Measurements from ENCODE around the gene FBXW10B.
"Not testable (repeated sequence)": the region's sequence is repeated elsewhere in the genome, so short reads cannot be mapped to it uniquely, and the experiment has no call there.

FBXW10B gene

DNA sequence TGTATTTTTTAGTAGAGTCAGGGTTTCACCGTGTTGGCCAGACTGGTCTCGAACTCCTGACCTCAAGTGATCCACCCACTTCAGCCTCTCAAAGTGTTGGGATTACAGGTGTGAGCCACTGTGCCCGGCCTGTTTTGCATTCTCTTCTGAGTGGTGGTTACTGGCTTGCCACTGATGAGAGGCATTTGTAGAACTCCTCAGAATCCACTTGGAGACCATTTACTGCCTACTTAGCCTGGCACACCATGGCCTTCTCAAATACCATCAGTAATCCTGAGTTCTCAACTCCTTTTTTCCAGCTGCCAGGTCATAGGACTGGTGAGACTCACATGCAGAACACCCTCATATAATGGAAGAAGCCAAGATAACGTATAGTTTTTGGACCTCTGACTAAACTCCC lies 22.5 kb upstream of the FBXW10B start:
- not testable (repeated sequence) for DNase-seq (ENCODE audit: extremely low read depth in 1 of 2, low read depth in 1 of 2)

DNA sequence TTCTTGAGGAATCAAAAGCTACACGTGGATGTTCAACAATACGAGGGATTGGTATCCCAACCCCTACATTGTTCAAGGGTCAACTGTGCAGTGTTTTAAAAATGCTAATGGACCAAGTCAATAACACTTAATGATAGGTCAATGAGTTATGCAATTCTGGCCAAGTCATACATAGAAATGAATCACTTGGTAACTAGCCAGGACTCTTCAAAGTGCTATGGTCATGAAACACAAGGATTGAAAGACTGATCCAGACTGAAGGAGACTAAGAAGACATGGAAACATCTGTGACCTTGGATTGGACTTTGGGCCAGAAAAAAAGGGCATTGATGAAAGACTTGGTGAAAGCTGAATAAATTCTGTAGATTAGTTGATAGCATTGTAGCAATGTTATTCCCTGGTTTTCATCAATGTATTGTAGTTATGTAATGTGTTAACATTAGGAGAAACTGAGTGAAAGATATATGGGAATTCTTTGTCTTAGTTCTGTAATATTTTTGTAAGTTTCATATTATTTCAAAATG lies 11.5 kb upstream of the FBXW10B start:
- not testable (repeated sequence) for DNase-seq (ENCODE audit: extremely low read depth in 1 of 2, low read depth in 1 of 2)

DNA sequence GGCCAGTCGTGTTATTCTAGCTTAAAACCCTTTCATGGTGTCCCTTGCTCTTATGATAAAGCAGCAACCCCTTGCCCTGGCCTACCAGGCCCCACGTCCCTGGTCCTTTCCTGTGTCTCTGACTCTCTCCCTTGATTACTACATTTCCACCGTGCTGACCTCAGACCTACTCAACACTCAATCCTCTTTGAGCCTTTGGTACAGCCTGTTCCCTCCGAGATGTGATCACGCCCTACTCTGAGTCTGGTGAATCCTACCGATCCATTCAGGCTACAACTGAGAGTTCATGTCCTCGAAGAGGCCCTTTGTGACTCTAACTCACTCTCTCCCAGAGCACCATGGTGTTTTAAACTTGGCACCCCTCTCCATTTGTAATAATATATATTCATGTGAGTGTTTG lies 10.5 kb upstream of the FBXW10B start:
- DNase-seq (ENCODE audit: extremely low read depth in 1 of 2, low read depth in 1 of 2) = not testable (repeated sequence)

DNA sequence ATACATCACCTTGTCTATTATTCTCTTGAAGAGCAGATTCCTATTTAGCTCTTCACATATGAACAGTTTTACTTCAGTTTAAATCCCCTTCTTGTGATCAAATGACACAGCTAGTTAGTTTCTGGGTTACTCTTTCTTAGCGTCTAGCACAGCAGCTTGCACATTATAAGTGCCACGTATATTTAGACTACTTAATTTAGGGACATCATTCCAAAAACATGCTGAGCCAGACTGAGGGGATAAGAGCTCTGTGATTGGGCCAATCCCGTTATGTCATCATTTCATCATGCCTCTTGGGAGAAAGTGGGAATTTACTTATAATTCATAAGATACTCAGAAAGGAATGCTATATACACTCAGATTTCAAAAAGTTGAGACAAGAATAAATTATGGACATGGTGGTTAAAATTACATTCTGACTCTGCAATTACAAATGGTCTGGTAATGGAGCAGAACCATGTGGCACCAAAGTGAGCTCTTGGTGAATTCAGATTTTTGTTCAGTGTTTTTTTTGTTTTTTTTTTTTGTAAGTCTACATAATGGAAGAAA lies 4.2 kb upstream of the FBXW10B start:
- DNase-seq (ENCODE audit: extremely low read depth in 1 of 2, low read depth in 1 of 2) = not testable (repeated sequence)

DNA sequence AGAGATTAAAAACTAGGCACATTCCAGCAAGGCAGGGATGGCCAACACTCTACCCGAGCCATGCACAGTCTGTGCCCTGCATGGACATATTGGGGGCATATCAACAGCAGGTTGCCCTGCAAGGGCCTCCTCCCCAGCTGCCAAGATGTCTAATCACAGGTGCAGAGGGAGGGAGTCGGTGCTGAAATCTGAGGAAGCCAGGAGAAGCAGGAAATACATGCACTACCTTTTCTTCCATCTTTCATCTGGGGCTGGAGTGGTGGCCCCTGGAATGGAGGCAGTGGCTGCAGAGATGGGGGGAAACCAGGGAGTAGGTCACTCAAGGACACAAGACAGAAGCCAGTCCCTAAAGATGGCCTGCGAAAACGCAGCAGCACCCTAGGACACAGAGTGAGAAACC lies 3.8 kb upstream of the FBXW10B start:
- not testable (repeated sequence) for DNase-seq (ENCODE audit: extremely low read depth in 1 of 2, low read depth in 1 of 2)

DNA sequence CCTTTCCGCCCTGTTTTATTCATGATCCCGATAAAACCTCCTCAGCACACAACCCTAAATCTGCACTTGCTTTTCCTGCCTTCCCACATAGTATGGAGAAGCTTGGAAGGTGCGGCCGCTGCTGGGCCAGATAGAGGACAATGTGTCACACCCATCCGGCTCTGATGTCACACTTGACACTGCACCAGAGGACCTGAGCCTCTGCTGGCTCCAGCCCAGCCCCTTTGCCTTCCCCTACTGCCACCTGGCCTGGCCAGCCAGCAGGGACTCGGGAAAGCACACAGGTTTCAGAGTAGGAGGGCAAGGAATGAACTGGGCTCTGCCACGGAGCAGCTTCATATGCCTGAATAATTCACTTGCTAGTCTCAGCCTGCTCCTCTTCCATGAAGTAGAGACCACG lies 2.6 kb upstream of the FBXW10B start:
- not testable (repeated sequence) for DNase-seq (ENCODE audit: extremely low read depth in 1 of 2, low read depth in 1 of 2)

DNA sequence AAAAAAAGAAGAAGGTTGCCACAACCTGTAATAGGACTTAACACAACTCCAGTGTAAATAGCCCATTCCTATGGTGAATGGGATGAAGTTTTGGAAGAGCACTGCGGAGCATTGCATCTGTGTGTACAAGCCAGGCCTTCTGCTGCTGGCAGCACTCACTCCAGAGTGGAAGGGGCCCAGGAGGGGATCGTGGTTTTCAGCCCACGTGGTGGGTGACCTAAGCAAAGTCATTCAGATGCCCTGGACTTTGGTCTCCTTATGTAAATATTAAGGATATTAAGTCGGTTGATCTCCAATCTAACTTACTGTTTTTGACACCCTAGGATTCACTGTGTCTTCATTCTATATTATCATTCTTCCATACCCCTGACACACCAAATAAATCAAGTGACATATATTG lies 2.7 kb downstream of the FBXW10B start:
- DNase-seq (ENCODE audit: extremely low read depth in 1 of 2, low read depth in 1 of 2) = not testable (repeated sequence)

DNA sequence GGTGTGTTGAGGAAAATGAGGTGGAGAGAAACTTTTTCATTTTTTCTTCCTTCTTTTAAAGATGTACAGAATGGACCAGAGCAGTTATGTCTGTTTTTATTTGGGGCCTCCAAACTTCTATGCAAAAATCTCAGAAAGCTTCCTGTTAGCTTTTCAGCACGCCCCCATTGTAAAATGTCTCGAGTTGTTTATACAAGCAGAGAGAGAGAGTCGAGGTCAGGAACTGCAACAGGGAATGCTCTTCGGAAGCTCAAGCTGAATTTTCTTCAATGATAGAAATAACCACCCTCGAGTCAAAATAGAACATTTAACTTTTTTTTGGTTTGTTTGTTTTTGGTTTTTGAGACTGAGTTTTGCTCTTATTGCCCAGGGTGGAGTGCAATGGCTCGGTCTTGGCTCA lies 3.7 kb downstream of the FBXW10B start:
- DNase-seq (ENCODE audit: extremely low read depth in 1 of 2, low read depth in 1 of 2) = not testable (repeated sequence)

DNA sequence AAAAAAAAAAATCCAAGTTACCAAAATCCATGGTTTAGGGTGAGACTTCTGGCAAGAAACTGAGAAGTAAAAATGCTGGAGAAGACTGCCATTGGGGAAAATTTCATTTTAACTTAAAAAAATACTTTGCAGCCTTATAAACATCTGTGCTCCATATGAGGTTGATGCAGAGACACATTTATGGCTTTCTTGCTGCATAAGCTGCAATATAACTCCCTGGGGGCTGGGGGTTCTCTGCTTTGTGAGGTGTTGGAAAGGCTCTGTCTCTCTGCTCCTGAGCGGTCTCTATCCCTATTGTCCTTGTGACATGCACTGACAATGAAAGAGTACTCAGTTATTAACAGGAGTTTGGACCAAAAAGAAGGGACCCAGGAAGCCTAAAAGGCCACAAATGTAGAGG lies 6.4 kb downstream of the FBXW10B start:
- not testable (repeated sequence) for DNase-seq (ENCODE audit: extremely low read depth in 1 of 2, low read depth in 1 of 2)

DNA sequence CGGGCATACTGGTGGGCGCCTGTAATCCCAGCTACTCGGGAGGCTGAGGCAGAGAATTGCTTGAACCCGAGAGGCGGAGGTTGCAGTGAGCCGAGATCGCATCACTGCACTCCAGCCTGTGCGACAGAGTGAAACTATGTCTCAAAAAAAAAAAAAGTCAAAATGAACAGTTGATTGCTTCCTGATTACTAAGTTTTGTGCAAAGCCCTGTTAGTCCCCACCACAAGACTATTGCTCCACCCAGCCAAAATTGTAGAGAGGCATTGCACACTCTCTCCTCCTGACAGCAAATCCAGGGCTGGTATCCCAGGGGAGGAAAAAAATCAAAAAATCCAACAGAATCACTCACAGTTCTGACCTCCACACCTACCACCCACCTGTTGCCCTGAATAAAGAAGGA lies 26.5 kb downstream of the FBXW10B start:
- DNase-seq (ENCODE audit: extremely low read depth in 1 of 2, low read depth in 1 of 2) = not testable (repeated sequence)

DNA sequence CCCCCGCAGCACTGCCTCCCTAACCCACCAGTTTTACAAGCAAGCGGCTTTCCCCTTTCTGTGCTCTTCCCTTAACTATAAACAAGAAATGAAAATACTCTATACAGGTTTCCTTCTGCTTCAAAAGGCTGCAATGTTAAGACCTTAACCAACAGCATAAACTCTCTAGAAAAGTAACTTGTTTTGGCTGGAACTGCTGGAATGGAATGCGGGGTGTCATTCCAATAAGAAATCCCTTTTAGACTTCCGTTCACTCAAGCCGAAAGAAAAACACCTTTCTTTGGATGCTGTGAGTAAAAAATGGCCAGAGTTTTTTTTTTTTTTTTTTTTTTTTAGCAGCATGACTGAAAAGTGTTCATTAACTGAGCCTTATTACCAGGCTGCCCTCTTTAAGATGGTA lies 27.5 kb downstream of the FBXW10B start:
- not testable (repeated sequence) for DNase-seq (ENCODE audit: extremely low read depth in 1 of 2, low read depth in 1 of 2)

DNA sequence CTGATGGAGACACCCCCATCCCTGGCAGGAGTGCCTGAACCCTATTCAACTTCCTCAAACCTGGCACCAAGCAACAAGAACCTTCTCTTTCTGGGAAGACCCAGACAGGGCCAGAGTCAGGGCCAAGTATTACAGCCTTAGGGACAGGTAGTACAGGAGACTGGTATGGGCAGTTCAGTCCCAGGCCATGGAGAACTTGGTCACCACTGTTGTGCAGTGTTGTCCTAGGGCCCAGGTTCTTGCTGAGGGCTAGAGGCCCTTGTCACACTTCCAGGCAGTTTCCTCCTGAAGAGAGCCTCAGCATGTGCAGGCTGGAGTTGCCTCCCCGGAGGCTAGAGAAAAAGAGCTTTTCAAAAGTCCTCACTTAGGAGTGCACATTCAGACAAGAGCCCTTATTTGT lies 28.7 kb downstream of the FBXW10B start:
- not testable (repeated sequence) for DNase-seq (ENCODE audit: extremely low read depth in 1 of 2, low read depth in 1 of 2)

DNA sequence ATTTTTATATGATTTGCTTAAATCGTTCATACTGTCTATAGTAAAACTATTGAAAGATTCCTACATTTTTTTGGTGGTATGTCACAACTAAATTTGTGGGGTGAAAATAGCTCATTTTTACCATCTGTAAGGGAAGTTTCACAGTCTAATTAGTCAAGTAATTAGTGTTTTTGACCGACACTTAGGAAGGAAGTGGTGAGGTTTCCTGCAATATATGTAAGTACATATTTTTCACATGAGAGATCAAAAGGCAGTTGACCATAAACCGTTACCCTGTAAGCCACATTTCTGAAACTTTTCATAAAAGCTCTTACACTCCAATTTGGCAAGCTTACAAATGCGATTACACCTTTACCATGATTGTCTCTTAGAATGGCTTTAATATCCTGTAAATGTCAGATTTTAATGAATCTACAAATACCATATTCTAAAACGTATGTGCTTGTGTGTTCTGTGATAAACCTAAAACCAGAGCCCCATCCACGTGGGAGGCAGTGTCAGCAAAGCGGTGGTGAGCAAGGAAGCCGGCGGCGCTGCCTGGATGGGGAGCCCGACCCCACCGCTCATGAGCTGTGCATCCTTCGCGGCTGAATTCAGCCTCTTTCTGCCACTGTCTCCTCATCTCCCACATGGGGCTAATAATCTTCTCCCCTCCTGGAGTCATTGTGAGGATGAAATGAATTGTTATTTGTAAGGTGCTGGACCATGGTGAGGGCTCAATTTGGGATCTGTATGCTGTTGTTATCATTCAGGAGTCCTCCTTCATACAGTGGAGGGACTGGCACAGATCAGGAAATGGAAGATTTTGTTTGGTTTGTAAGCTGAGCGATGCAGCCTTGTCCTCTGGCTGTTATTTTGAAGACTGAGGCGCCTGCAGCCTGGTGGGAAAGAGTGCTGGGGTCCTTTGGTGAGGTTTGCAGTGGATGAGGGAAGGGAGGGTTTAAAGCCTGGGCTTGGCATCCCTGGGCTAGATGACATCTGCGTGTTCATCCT lies 29.7 kb downstream of the FBXW10B start:
- DNase-seq (ENCODE audit: extremely low read depth in 1 of 2, low read depth in 1 of 2) = peak in 1 of 2 donors; percentile 11

DNA sequence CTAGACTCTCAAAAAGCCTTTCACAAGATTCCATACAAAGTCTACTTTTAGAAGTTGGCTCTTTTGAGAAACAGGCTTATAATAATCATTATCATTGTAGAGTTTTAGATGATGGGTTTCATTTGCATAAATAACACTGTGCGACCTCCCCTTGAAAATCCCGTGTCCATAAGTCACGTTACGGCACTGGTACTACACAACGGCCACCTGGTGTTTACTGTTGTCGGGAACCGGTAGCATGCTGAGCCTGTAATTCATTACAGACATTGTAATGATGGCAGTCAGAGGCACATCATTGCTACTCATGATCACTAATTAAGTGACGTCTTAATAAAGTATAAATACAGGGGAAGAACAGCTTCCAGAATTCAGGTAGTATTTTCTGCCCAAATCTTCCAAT lies 31.5 kb downstream of the FBXW10B start:
- not testable (repeated sequence) for DNase-seq (ENCODE audit: extremely low read depth in 1 of 2, low read depth in 1 of 2)

DNA sequence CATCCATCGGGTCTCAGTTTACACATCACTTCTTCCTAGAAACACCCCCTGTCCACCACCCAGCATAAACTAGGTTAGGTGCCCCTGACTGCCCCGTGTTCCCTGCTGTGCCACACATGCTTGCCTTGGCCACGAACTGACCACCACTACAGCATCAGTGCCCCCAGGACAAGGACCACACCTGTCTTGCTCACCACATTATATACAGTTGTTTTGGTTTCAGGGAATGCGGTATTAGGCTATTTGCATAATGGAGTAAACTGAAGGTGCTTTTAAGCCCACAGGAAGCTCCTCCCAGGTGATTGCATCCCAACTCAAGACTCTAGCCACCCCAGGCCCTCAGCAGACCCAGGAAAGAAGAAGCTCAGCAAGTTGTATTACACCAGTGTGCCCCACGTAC lies 36.2 kb downstream of the FBXW10B start:
- DNase-seq (ENCODE audit: extremely low read depth in 1 of 2, low read depth in 1 of 2) = not testable (repeated sequence)

DNA sequence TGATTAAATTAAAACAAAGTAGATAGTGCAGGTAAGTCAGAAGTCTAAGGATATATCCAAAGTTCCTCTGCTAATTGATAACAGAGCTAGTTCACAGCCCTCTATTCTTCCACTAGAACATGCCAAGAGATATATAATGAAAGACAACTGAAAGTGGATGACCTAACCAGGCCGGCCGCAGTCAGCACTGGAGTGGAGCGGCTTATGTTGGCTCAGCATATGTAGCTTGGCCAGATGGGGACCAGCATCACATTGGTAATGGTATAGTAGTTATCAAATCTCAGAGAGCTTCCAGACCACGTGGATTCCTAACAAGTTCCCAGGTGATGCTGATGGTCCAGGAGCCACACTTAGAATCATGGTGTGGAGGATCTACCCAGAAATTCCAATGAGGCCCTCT lies 38.0 kb downstream of the FBXW10B start:
- not testable (repeated sequence) for DNase-seq (ENCODE audit: extremely low read depth in 1 of 2, low read depth in 1 of 2)

DNA sequence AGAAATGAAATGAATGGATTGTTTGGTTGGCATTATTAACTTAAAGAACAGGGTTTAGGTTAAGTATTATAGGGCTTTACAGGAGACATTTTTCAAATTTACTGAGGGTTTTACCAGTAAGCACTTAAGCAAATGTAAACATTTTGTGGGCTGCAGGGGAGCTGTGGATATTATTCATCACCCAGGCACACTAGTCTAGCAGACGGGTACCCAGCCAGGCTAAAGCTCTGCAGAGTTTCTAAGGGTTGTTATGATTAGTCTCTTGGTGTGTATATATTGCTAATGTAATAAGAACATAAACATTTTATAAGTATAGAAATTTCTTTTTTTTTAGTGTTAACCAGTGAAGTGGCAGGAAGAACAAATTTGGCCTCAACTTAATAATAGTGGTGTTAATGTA lies 42.7 kb downstream of the FBXW10B start:
- not testable (repeated sequence) for DNase-seq (ENCODE audit: extremely low read depth in 1 of 2, low read depth in 1 of 2)

DNA sequence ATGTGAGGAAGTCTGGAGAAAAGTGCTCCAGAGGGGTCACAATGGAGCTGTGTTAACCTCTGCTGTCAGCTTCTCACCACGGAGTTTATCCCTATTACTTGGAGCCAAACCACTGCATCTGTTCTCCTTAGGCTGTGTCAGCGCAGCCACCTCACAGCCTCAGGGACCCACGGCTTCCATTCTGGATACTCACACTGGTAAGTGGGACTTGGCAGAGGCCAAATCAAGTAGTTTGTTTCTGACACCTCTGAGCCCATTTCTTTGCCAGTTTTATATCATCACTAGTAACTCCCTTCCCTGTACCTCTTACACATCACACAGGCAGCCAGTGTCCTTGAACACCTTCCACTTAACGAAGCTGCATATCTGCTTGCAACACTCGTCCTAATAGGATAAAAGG lies 44.8 kb downstream of the FBXW10B start:
- not testable (repeated sequence) for DNase-seq (ENCODE audit: extremely low read depth in 1 of 2, low read depth in 1 of 2)

DNA sequence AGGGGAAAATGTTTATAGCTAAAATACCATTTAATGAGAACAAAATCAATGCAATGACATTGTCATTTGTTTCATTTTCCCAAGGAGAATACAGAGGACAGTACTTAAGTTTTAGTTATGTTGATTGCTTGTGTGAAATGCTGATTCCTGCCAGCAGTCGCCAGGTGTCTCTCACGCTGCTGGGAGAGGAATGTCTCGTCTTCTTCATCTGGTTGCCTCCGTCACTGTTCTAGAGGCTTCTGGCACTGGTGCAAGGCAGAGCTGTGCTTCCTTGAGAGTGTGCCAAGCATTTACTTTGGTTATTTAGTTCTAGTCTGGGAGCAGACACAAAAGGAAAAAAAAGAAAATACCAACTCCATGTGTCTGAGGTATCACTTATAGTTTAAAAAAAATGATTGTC lies 45.6 kb downstream of the FBXW10B start:
- DNase-seq (ENCODE audit: extremely low read depth in 1 of 2, low read depth in 1 of 2) = not testable (repeated sequence)

Data from stimulated activated CD8-positive, alpha-beta memory T cell treated with anti-CD3 and anti-CD28 coated beads, Interleukin-7, amount 100 ng/mL, for 48 hours (primary cell).